GM21381 (cell line): ENCODE results near the gene BLOC1S2.
"Not testable (repeated sequence)": the region's sequence is repeated elsewhere in the genome, so short reads cannot be mapped to it uniquely, and the experiment has no call there.

Experiments used
- ATAC-seq: cut with Tn5 transposase; IDR thresholded peaks from one replicate; pipeline ENCODE4 v1.9.1; 2021; ENCODE audit warnings: mild to moderate bottlenecking, moderate library complexity; ENCODE audit not compliant: unreplicated experiment

The BLOC1S2 gene

GRCh38 chr10:100286051-100287033 is at the start of gene BLOC1S2:
TSS of gene BLOC1S2 (minus strand) at chr10:100286680. CDS start at chr10:100286659, 21 bp downstream.
- peak; percentile 92 for ATAC-seq

GRCh38 chr10:100334762-100335161 is 48.3 kb upstream of the BLOC1S2 start:
- no peak for ATAC-seq

- no peak for ATAC-seq
Observed at GRCh38 chr10:100333661-100334440, 47.4 kb upstream of the BLOC1S2 start.

DNA sequence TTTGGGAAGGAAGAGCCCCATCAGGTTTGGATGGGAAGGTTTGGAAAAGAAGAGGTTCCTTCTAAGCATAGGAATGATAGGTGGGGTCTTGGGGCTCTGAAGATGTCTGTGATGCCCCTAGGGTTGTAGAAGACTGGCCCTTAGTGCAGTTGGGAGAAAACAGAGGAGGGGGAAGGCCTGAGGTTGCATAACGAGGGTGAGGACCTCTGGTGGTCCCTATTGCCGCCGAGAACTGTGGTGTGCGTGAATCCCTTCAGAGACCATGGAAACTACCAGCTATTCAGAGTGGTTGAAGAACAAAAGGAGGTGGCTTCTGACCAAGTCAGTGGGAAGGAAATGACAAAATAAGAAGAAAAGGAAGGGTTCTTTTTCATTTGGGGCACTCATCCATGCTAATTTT is 46.6 kb upstream of the BLOC1S2 start:
- ATAC-seq: no peak

DNA sequence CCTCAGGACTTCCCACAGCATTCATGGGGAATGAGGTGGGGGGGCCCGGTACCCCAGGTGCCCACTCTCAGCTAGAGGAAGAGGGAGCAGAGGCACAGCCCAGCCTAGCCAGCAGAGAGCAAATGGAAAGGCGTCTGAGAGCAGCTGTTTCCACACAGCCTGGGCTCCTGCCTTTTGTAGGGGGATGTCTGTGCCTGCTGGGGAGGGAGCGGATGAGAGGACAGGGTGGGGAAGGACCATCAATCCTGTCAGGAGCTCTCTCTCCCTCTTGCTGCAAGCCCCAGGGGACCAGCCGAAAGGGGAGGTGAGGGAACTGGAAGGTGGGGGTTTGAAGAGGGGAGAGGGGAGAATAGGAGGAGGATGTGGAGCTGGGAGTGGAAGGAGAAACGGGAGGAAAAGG is 43.6 kb upstream of the BLOC1S2 start, which contains the start of gene PKD2L1:
Gene PKD2L1 (minus strand): TSS at position 150 of the 400 bp plus-strand sequence. CDS start 125 bp downstream, at position 25.
- ATAC-seq: no peak

GRCh38 chr10:100328198-100328597 is 41.7 kb upstream of the BLOC1S2 start:
- ATAC-seq: no peak

GRCh38 chr10:100327718-100328009 is 41.2 kb upstream of the BLOC1S2 start:
- no peak for ATAC-seq

DNA sequence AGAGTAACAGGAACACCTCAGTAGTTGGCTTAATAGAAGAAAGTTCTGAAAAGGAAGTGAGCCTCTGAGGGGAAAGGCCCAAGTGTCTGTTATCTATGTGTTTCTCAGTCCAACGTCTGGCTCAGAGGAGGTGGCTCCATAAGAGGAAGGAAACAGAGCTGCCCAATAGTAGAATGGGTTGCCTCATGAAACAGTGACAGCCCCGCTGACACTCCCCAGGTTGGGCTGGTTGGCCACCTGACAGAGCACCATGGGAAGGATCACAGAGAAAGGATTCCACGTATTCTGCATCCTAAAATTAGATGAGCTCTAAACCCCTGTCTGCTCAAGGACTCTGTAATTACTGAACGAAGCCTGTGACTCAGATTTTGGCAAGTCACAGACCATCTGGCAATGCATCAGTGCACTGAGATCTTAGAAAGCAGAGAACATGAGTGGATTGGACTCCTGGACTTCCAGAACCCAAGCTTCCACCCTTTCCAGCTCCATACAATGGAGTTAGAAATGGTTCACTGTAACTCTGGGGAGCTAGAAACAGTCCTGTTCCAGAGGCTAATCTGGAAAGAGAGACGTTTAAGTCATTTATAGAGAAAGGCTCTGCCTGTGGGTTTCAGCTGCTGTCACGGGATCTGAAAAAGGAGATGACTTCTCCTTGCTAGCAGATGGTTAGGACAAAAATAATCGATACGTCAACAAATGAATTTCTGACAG is 40.7 kb upstream of the BLOC1S2 start:
- ATAC-seq: peak; percentile 97

DNA sequence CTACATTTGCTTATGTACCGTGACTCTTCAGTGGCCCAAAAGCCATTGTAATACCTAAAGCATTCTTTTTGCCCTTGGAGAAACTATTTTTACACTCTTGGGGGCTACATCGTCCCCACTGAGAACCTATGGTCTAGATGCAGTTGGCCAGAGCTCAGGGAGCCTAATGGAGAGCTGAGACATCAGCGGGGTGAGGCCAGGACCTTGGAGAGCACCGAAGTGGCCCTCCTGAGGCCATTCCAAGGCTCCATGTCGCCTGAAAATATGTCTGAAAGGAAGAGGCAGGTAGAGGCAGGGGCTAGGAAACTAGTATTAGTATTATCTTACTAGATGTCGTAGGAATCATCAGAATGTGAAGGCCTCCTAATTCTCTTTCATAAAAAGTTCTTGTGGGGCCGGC is 38.7 kb upstream of the BLOC1S2 start:
- ATAC-seq: no peak

- ATAC-seq: no peak
Observed at GRCh38 chr10:100319707-100320402, 33.4 kb upstream of the BLOC1S2 start.

- ATAC-seq: no peak
Observed at GRCh38 chr10:100318207-100318606, 31.7 kb upstream of the BLOC1S2 start.

- no peak for ATAC-seq
Observed at GRCh38 chr10:100315615-100316014, 29.1 kb upstream of the BLOC1S2 start.

GRCh38 chr10:100311298-100311697 is 24.8 kb upstream of the BLOC1S2 start:
- no peak for ATAC-seq

GRCh38 chr10:100307684-100308083 is 21.2 kb upstream of the BLOC1S2 start:
- no peak for ATAC-seq

DNA sequence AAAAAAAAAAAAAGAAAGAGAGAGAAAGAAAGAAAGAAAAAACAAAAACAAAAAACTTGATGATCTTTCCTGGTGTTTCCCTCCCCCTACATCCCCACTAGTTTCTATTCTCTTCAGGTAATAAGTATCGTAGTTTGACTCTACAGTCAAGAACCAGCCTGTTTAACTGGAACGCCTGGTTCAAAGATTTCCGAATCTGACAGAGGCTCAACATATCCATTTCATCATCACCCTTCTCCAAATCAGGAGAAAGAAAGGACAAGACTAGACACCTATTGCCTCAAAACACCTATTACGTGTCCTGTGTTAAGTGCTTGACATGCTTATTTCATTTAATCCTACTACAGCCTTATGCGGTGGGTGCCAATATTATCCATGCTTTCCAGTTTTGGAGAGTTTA is 20.4 kb upstream of the BLOC1S2 start:
- no peak for ATAC-seq

DNA sequence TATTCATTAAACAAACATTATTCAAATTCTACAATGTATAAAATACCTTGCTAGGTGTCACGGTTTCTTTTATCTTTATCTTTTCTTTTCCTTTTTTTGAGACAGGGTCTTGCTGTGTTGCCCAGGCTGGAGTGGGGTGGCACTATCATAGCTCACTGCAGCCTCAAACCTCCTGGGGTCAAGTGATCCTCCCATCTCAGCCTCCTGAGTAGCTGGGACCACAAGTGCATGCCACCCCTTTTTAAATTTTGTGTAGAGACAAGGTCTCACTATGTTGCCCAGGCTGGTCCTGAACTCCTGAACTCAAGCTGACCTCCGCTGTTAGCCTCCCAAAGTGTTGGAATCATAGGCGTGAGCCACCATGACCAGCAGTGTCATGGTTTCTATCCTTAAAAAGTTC is 17.9 kb upstream of the BLOC1S2 start:
- no peak for ATAC-seq

DNA sequence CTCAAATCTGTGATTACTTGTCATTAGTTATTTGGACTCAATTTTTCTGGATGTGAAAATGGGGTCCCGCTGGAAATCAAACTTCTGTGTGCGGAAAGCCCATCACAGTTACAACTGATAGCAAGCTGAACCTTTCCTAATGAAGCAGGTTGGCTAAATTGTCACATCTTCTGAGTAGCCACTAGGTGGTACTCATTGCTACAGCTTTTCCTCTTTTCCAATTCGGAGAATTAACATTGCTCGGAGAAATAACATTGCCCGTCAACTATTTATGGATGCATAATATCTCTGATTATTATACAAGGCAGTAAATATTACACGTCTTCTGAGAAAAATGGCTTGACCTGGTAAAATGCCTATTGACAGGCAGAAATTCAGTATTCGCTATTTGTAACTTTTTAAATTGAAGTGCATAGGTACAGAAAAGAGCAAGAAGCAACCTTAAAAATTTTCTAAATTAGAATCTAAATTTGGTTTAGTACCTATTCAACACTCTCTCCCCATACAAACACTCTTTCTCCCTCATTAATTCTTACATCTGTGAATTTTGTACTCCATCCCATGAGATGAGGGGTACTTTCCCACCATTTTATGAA is 17.3 kb upstream of the BLOC1S2 start:
- no peak for ATAC-seq

DNA sequence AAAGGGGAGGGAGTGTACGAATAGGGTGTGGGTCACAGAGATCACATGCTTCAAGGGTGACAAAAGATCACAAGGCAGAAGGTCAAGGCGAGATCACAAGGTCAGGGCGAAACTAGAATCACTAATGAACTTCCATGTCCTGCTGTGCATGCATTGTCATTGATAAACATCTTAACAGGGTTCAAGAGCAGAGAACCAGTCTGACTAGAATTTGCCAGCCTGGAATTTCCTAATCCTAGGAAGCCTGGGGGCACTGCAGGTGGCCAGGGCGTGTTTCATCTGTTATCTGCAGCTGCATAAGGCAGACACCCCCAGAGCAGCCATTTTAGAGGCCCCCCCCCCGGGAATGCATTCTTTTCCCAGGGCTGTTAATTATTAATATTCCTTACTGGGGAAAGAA is 14.6 kb upstream of the BLOC1S2 start:
- ATAC-seq: not testable (repeated sequence)

GRCh38 chr10:100297242-100297641 is 10.8 kb upstream of the BLOC1S2 start:
- ATAC-seq: no peak

DNA sequence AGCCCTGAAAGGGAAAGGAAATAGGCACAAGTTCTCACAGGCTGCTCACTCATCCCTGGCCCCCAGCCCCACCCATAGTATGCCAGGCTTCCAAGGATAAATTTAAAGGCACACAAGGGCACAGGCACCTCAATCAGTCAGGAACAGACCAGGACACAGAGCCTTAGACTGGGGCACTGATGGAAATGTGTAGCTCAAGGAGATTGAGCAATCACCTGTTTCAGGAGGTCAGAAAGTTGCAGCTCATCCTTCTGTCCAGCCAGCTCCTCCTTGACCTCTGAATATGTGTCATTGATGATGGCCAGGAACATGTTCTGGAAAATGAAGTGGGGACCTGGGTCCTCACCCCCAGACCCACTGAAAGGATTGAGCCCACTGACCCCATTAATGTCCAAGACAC is 6.6 kb upstream of the BLOC1S2 start:
- ATAC-seq: no peak
